Right forelimb (tissue), 1 donor: Measurements from ENCODE around the gene CGB8.
"Not testable (repeated sequence)": the region's sequence is repeated elsewhere in the genome, so short reads cannot be mapped to it uniquely, and the experiment has no call there.

Source experiments
- DNase-seq: peaks from one replicate; pipeline ENCODE4 v3.0.0-alpha.2; 2018

CGB8 gene

GRCh38 chr19:49064768-49065611 is 16.1 kb upstream of the CGB8 start, which contains the start of gene NTF4:
NTF4 (minus strand) TSS chr19:49064818; CDS start chr19:49061997, 2,821 bp downstream.
- DNase-seq = no peak

GRCh38 chr19:49064029-49064629 is 15.2 kb upstream of the CGB8 start:
- DNase-seq = no peak

GRCh38 chr19:49061445-49061844 is 12.5 kb upstream of the CGB8 start:
- DNase-seq = no peak

GRCh38 chr19:49061000-49061399 is 12.1 kb upstream of the CGB8 start:
- no peak for DNase-seq

GRCh38 chr19:49059053-49059452 is 10.1 kb upstream of the CGB8 start:
- DNase-seq = no peak

GRCh38 chr19:49058562-49058961 is 9.7 kb upstream of the CGB8 start:
- DNase-seq = no peak

GRCh38 chr19:49057636-49058234 is 8.8 kb upstream of the CGB8 start, which contains the start of gene CGB7:
CGB7 (minus strand) TSS chr19:49057749; CDS start chr19:49055375, 2,374 bp downstream.
- DNase-seq = no peak

GRCh38 chr19:49056902-49057596 is 8.1 kb upstream of the CGB8 start:
- DNase-seq = not testable (repeated sequence)

GRCh38 chr19:49056101-49056901 is 7.4 kb upstream of the CGB8 start:
- no peak for DNase-seq

- DNase-seq = not testable (repeated sequence)
Measured at GRCh38 chr19:49050376-49051033, 1.6 kb upstream of the CGB8 start.

- DNase-seq = not testable (repeated sequence)
Measured at GRCh38 chr19:49049834-49050233, 923 bp upstream of the CGB8 start.

- not testable (repeated sequence) for DNase-seq
Measured at GRCh38 chr19:49043548-49043947, 5.4 kb downstream of the CGB8 start, which contains the start of gene CGB5. CGB5 (plus strand) TSS chr19:49043848; CDS start chr19:49044210, 362 bp downstream.

- DNase-seq = not testable (repeated sequence)
Measured at GRCh38 chr19:49042666-49043065, 6.2 kb downstream of the CGB8 start.

GRCh38 chr19:49042177-49042576 is 6.7 kb downstream of the CGB8 start:
- DNase-seq = no peak

- DNase-seq = not testable (repeated sequence)
Measured at GRCh38 chr19:49039736-49040135, 9.2 kb downstream of the CGB8 start.

GRCh38 chr19:49038557-49039276 is 10.2 kb downstream of the CGB8 start:
- DNase-seq = not testable (repeated sequence)

GRCh38 chr19:49038111-49038510 is 10.8 kb downstream of the CGB8 start:
- DNase-seq = not testable (repeated sequence)

- DNase-seq = not testable (repeated sequence)
Measured at GRCh38 chr19:49036815-49037214, 12.1 kb downstream of the CGB8 start, which contains the start of gene CGB1. CGB1 (minus strand) TSS chr19:49036895; CDS start chr19:49036711, 184 bp downstream.

GRCh38 chr19:49031642-49032301 is 17.1 kb downstream of the CGB8 start, which contains the start of gene CGB2:
CGB2 (plus strand) TSS chr19:49031890; CDS start chr19:49032096, 206 bp downstream.
- not testable (repeated sequence) for DNase-seq

GRCh38 chr19:49030323-49030722 is 18.6 kb downstream of the CGB8 start:
- DNase-seq = not testable (repeated sequence)
